ENCODE results near the gene CORO7.
A peak's percentile ranks its signal among the peaks of the same experiment; 100 is the strongest.

Gene CORO7

DNA sequence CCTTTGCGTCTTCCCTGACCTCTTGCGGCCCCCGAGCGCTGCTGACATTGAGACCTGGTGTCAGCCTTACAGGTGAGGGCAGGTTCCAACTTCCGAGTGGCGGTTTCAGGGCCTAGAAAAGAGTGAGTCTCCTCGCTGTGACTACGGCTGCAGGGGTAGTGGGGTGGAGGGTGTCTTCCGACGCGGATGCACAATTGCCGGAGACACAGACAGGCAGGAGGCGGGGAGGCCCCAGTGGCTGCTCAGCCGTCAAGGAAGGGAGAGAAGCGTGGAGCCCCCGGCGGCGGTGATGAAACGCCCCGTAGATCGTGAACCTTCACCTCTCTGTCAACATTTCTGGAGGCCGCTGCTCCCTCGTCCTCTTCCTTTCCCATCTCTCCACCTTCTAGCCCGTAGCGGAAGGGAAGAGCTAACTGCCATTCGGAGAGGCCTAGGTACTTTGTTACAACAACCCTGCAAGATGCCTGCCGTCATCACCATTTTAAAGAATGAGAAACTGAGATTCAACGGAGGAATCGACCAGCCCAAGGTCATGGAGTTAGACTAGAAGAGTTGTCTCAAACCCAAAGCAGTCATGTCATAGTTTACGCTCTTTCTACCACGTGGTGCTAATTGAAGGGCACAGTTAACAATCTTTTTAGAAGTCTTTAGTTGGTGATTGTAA is 9.8 kb upstream of the CORO7 start:
- DNase-seq (ENCODE audit: low spot score) = no peak

DNA sequence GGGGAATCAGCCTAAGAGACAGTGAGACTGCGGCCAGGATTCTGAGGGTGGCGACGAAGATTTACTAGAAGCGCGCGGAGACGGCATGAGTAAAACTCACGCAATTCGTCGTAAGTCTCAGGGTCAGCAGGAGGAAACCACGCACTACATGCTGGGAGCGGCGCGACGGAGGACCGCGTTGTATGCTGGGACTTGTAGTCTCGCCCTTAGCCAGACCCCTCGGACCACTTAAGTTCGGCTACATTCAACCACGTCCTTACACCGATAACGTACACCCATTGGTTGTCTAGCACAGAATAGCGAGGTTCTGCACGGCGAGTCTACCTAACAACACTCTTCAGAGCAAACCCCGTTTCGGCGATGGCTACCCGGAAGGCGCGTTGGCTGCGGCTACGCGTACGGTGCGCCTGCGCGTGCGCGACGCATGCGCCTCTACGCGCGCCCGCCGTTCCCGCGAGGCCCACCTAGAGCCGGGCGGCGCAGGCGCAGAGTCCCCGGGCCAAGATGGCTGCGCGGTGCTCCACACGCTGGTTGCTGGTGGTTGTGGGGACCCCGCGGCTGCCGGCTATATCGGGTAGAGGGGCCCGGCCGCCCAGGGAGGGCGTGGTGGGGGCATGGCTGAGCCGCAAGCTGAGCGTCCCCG is 9.1 kb upstream of the CORO7 start, which contains the start of gene DNAJA3:
TSS of gene DNAJA3 (plus strand) at position 491 of the 643 bp plus-strand sequence. CDS start at position 505, 14 bp downstream.
- peak; percentile 98 for DNase-seq (ENCODE audit: low spot score)

DNA sequence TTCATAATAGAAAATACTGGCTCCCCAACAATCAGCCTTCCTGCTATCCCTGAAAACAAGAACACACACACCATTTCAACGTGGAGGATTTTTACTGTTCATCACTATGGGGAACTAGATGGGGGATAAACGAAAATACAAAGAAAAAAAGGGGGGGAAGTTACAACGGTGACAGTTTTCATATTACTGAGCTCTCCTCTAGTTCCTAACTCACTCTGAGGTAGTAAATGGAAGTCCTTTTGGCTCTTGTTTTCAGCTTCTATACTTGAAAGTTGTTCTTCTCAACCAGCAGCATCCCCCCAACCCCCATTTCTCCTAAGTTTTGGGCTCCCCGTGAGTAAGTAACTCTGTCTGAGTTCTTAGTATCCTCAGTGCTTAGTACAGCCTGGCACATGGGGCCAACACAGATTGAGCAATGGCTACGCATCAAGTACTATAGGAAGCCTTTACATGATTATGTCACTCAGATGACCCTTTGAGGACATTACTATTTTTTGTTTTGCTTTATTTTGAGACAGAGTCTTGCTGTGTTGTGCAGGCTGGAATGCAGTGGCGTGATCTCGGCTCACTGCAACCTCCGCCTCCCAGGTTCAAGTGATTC is 4.2 kb upstream of the CORO7 start:
- no peak for DNase-seq (ENCODE audit: low spot score)

DNA sequence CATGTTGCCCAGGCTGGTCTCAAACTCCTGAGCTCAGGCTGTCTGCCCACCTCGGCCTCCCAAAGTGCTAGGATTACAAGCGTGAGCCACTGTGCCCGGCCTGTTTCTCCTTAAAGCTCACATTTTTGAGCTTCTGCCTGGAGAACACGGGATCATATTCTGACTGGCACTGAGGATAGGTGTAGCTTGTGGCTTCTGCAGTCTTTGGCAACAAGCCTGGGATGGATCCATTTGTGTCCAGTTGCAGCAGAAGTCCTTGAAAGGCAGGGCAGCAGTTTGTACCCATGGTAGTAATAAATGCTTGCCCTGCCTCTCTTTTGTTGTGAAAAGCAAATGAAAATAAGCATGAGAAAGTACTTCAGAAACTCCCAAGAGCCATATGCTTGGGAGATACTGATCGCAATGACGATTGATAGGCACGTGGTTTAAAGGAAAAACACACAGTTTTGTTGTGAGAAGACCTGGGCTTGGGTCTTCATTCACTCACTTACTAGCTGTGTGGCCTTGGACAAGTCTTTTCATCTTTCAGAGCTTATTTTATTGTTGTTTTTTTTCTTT is 3.1 kb upstream of the CORO7 start:
- DNase-seq (ENCODE audit: low spot score) = no peak

DNA sequence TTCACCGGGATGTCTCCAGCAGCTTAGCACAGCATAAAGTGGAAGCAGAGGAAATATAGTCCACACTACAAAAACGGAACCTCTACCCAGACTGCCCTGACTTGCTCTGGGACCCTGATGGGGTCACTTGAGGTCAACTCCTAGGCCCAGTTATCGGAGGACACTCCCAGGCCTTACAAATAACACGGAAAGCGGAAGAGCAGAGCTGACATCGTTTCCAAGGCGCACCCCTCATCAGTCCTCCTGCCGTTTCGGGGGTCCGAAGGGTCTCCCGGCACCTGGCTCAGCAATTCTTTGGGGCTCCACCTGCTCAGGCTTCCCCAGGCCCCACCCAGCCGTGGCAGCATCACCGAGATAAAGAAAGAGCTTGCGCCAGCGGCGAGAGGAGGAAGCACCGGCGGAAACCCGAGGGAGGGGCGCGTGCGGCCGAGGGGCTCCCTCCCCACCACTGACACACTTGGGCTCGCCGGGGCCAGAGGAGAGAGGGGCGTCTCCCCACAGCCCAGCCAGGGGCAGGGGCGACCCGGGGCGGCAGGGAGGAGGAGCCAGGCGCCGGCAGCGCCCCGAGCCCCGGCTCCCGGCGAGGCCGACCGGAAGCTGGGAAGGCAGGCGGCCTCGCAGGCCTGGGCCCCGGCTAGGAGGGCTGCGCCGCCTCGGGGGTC is 727 bp downstream of the CORO7 start:
- peak; percentile 72 for DNase-seq (ENCODE audit: low spot score)

DNA sequence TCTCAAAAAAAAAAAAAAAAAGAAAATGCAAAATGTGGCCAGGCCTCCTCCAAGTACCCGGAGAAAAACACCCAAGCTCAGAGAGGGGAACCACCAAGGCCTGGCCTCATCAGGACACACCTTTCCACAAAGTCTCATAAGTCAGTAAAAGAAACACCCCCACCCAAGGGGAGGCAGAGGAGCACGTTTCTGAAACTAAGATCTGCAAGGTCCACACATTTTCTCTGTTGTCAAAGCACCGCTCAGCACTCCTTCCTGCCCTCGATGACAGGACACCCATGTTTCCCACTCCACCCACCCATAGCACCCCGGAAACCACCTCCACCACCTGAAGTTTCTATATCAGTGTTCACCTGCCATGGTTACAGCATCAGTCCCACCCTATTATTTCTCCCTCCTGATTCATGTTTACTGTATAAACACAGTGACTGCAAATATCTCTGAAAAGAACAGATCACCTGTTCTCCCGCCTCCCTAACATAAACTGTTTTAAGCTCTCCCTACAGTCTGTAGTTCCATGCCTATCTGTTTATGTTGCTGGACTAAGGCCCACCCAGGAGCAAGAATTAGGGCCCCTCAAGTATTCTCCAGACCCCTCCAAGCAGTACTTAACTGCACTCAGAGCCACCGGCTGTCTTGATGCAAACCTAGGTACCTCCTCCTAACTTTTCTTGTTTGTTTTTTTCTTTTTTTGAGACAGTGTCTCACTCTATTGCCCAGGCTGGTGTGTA is 2.0 kb downstream of the CORO7 start:
- no peak for DNase-seq (ENCODE audit: low spot score)

DNA sequence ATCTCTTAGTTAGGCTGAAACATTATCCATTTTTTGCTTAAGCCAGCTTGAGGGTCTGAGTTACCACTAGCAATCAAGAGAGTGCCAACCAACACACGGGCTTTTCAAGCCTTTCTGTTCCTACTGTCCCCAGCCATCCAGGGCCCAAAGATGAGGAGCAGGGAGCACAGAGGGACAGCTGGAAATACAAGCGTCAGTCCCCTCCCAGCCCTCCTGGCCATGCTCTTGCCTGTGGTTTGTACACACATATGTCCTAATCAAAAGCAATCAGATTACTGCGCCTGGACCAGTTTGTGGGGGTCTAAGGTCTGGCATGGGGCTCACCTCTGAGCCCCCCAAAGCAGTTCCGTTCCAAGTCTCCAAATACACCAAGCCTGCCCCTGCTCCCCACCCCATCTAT is 3.5 kb downstream of the CORO7 start:
- DNase-seq (ENCODE audit: low spot score) = no peak

DNA sequence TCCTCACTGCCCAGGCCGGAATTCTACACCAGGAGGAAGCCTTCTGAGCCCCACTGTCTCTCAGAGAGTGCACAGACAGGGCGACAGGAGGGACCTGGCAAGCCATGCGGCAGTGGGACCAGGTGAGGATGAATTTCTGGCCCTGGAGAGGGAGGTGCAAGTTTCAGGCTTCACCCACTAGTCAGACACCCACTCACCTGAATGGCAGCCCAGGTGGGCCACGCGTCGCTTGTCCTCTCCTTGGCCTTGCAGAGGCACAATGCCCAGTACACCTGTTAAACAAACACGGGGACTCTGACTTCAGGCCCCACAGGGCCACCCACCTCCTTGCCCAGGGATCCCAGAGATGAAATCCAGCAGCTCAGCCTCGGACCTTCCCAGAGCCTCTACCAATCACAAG is 4.2 kb downstream of the CORO7 start:
- no peak for DNase-seq (ENCODE audit: low spot score)

DNA sequence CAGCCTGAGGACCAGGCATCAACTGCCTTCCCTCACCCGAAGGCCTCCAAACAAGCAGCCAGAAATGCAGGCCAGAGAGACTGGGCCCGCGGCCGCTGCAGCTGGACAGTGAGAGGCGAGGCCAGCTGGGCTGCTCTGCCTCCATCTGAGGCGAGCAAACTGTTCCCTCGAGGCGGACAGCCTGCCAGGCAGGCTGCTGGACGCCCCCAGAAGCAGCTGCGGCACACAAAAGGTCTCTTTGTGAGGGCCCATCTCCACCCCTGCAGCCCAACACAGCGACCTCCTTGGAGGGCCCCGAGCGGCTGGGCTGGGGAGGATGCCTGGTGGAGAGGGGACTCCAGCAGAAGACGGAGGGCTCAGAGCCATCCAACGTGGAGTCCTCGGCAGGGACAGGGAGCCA is 4.7 kb downstream of the CORO7 start:
- no peak for DNase-seq (ENCODE audit: low spot score)

DNA sequence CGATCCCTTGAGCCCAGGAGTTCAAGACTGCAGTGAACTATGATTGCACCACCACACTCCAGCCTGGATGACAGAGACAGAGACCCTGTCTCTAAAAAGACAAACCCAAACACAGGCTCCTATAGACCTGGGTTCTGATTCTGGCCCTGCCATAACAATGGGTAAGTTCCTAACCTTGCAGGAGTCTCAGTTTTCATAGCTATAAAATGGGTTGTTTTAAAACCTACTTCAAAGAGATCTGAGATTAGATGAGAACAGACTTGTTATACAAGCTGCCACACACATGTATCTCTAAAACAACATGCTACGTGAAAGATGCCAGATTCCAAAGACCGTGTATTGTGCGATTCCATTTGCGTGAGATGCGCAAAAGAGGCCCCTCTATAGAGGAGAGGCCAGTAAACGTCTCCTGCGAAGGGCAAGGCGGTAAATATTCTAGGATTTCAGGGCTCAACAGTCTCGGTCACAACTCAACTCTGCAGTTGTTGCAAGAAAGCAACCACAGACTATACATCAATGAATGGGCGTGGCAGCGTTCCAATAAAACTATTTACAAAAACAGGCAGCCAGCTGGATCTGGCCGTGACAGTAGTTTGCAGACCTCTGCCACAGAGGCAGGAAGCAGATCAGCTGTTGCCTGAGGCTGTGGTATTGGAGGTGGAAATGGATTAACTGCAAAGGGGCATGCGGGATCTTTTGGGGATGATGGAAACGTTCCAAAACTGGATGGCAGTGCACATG is 5.9 kb downstream of the CORO7 start:
- no peak for DNase-seq (ENCODE audit: low spot score)

DNA sequence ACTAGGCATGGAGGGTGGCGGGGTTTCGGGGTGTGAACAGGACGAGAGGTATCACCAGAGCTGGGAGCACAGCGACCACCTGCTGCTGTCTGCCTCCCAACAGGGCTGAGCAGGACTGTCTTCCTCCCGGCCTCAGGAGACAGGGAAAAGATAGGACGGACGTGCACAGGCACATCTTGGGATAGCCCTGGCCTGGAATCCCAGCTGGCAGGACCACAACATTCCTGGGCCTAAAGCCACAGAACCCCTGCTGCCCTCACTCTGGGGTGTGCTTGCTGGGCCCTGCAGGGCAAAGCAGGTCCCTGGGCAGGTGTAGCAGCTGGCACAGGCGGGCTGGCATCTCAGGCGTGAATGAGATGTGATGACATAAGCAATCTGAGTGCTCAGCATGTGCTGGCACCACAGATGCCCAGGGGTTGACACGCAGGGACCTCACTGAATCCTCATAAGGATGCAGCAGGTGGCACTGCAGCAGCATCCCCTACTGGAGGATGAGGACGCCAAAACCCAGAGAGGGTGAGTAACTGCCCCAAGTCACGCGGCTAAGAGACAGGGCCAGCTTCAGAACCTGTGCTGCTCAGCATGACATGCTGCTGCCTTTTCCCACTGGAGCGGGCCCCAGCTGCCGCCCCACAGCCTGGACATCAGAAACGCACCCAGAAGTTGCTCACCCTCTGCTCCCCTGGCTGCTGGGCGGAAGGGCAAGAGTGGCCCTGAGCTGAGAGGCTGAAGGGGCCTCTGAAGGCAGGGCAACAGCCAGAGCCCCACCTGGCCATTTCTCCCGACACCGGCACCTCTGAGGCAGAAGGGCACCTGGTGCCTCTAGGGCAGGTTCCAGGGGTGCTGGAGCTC is 7.1 kb downstream of the CORO7 start:
- peak; percentile 30 for DNase-seq (ENCODE audit: low spot score)

DNA sequence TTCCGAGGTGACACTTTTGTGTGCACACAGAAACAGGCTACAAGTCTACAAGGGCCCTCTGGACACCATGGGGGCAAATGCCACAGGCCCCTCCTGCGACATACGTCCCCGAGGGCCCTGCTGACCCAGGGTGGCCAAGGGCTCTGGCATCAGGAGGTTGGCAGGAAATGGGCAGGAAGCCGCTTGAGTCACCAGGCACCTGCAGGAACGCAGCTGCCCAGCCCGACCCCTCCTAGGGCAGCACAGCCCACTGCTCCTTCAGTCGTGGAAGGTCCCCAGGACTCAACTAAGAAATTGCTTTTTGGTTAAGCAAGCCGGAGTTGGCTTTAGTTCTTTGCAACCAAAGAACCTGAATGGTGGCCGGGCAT is 8.1 kb downstream of the CORO7 start:
- no peak for DNase-seq (ENCODE audit: low spot score)

DNA sequence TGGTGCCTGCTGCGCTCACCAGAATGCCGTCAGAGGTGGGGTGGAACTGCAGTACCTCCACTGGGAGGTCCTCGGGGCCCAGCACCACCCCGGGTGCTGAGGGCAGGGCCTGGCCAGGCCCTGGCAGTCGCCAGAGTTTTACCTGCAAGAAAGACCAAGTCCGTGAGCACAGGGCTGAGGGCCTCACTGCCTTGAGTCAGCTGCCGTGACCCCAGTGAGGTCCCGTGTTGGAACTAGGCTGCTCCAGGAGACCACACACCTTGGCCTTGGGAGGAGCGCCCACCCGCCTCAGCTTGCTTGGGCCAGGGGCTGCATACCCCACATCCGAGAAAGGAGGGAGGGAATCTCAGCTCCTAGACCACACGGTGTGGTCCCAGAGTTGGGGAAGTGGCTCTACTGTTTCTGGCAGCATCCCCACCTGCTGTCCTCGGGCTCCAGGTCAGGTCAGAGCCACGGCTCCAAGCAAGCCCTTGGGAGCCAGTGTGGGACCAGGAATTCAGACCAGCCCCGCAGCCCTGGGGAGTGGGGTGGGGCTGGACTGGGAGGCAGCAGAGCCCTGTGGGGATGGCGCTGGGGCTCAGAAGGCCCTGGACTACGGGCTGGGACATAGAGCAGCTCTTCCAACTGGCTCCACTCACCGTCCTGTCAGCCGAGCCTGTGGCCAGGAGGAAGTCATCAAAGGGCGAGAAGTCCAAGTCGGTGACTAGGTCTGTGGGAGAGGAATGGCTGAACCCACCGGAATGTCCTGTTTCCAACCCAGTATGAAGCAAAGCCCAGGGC is 8.7 kb downstream of the CORO7 start:
- DNase-seq (ENCODE audit: low spot score) = peak; percentile 12

DNA sequence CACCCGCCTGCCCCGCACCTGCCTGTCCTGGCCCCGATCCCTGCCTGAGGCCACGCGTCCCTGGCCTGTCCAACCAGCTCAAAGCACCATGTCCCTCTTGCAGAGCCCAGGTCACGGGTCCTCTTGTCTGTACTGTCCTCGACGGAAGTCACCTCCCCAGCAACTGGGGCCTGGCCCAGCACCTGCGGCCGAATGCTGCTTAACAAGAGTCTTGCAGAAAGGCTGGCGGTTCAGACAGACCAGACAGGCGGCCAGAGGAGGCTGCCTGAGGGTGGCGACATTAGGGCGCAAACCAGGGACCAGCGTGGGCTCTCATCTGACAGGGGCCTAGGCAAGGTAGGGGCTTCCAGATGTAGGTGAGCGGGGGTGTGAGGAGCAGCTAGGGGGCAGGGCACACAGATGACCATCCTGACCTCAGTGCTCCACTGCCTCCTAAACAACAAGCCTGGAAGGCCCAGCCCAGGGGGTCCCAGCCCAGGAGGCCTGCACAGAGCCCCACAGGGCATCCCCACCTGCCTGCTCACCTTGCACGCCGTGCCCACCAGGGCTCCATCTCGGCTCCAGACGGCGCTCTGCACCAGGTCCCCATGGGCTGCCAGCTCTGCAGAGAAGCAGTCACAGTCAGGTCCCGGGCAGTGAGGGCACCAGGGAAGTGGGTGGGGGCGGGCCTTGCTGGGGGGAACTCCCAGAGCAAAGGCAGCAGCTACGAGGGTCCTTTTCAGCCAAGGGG is 11.3 kb downstream of the CORO7 start:
- peak; percentile 14 for DNase-seq (ENCODE audit: low spot score)

DNA sequence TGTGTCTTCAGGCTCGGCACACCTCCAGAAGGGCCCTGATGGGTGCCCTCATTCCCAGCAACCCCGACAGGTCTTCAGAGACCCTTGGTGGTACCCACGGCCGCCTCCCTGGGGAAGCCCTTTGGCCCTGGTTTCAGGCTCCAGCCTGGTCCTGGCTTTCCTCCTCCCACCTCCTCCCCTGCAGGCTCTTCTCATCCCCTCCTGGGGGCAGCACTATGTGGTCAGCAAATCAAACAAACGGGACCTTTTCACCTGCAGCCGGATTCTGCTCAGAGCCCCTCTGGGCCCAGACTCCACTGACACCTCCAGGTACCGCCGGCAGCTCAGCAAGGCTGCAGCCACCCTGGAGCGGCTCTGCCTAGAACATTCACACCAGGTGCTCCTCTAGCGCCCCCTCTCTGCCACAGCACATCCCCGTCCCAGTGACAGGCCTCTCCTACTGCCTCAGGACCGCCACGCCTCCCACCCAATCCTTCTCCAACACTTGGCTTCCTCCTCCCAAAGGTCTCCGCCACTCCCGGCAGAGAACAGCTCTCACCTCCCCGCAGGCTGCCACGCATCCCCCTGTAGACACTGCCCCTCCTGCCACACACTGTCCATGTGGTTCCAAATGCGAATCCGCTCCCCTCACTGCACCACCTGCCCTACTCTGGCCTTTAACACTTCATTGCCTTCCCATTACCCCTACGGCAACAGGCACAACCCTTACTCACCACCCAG is 12.0 kb downstream of the CORO7 start:
- DNase-seq (ENCODE audit: low spot score) = peak; percentile 84

DNA sequence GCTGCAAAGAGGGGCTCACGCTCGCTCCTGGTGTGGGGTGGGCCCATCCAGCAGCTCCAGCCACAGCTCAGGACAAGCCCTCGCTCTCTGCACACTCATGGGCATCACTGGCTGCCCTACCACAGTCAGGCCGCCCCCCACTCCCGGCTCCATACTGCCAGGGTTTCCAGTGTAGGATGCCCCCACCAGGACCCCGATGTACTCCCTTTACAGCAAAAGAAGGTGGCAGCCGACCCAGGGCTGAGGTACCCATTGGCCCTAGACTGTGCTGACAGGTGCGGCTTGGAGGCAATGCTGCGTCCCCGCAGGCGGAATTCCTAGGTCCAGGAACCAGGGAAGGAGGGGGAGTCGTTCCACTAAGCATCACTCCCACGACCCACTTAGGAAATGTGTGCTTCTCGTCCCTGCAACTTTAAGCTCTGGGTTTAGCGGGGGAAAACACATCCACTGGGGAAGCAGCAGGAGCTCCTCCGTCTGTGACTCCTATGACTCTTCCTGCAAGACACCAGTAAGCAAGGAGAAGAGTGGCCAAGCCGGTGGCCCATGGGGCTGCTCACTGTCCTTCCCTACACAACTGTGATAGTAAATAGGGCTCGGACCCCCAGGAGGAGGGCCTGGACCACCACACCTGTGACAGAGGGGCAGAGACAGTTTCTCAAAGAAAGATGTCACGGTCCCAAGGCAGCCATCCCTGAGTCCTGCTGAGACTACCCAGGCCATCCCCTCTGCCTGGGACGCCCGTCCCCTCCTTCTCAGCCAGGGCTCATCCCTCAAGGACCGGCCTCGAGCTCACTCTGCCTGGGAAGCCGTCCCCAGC is 13.1 kb downstream of the CORO7 start:
- peak; percentile 14 for DNase-seq (ENCODE audit: low spot score)

DNA sequence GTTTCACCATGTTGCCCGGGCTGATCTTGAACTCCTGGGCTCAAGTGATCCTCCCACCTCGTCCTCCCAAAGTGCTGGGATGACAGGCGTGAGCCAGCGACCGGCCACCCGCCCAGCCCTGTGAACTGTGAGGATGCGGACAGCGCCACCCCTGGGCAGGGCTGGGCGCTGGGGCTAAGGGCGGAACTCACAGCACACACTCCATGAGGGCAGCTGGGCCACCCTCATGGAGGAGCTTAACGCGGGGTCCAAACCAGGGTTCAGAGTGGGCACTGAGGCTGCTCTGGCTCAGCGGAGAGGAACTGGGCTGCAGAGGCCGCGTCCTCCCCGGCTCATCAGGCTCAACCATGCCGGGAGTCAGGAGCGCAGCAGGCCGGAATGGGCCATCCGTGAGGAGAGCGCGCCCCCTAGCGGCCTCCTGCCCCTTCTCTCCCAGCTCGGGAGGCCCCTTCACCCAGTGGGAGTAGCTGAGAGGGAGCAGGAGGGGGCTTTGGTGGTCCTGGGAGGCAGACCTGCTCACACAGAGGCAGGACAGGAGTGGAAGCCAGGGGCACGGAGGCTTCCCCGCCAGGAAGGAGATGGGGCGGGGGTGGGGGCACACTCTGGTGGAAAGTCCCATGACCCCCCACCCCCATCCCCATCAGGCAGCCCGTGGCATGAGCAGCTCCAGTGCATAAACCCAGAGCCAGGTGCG is 13.8 kb downstream of the CORO7 start:
- DNase-seq (ENCODE audit: low spot score) = peak; percentile 93

Data from D341Med (cell line).